ENCODE measurements around the gene CEP162.

DNA sequence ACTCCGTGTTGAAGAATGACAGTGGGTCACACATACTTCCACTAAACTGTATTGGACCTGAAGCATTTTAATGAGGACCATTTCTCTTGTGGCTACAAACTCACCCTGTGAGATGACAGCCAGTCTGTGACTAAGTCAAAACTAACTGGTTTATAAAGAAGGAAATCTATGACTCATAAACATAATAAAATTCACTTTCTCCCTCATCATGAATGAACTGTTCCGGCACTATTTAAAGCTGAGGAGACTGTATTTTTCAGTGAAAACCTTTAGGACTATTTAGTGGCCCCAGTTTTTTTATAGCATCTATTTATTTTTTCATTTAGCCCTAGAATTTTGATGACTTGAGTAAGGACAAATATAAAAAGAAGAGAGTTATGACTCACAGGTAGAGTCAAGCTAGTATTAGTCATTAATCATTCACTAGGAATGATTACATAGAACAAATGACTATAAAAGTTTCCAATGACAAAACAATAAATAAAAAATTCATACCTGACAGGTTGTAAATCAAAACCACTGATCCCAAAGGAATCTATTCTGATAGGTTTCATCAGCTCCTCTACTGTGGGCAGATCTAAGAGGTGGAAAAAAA lies 34.2 kb downstream of the CEP162 start:
- TF ChIP-seq, protein P1, sequence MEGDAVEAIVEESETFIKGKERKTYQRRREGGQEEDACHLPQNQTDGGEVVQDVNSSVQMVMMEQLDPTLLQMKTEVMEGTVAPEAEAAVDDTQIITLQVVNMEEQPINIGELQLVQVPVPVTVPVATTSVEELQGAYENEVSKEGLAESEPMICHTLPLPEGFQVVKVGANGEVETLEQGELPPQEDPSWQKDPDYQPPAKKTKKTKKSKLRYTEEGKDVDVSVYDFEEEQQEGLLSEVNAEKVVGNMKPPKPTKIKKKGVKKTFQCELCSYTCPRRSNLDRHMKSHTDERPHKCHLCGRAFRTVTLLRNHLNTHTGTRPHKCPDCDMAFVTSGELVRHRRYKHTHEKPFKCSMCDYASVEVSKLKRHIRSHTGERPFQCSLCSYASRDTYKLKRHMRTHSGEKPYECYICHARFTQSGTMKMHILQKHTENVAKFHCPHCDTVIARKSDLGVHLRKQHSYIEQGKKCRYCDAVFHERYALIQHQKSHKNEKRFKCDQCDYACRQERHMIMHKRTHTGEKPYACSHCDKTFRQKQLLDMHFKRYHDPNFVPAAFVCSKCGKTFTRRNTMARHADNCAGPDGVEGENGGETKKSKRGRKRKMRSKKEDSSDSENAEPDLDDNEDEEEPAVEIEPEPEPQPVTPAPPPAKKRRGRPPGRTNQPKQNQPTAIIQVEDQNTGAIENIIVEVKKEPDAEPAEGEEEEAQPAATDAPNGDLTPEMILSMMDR (IDR thresholded peaks at IDR 0.05; ENCODE audit: low read depth, low read length, poor library complexity, severe bottlenecking): no peak
- no peak for TF ChIP-seq EZH2phosphoT487 (IDR thresholded peaks at IDR 0.05; ENCODE audit: borderline replicate concordance, low read length)
